Adipocyte (in vitro differentiated cells): Measurements from ENCODE around the gene RPS4Y1.
"Not testable (repeated sequence)": the region's sequence is repeated elsewhere in the genome, so short reads cannot be mapped to it uniquely, and the experiment has no call there.

Experiments used
- DNase-seq: peaks from one replicate; pipeline ENCODE4 v3.0.0-alpha.2; 2015; ENCODE audit warnings: low read depth
- H3K27me3 ChIP-seq: replicated peaks from 2 replicates; pipeline ENCODE4 v1.7.0; 2013; ENCODE audit warnings: mild to moderate bottlenecking, low read length, moderate library complexity; ENCODE audit not compliant: control insufficient read depth, insufficient read depth
- H3K36me3 ChIP-seq: 2 replicates; pipeline ENCODE4 v1.7.0; 2013; ENCODE audit warnings: low read length, mild to moderate bottlenecking, moderate library complexity; ENCODE audit not compliant: control insufficient read depth, insufficient read depth, severe bottlenecking
- H3K4me1 ChIP-seq: 2 replicates; pipeline ENCODE4 v1.7.0; 2013; ENCODE audit warnings: mild to moderate bottlenecking, low read length, moderate library complexity; ENCODE audit not compliant: control insufficient read depth, insufficient read depth
- H3K4me3 ChIP-seq: 2 replicates; pipeline ENCODE4 v1.7.0; 2013; ENCODE audit warnings: mild to moderate bottlenecking, low read length, moderate library complexity
- H3K9ac ChIP-seq: 2 replicates; pipeline ENCODE4 v1.7.0; 2013; ENCODE audit warnings: mild to moderate bottlenecking, low read length, moderate library complexity
- H3K9me3 ChIP-seq: 2 replicates; pipeline ENCODE4 v1.7.0; 2013; ENCODE audit warnings: mild to moderate bottlenecking, low read length, moderate library complexity; ENCODE audit not compliant: control insufficient read depth

Gene RPS4Y1

DNA sequence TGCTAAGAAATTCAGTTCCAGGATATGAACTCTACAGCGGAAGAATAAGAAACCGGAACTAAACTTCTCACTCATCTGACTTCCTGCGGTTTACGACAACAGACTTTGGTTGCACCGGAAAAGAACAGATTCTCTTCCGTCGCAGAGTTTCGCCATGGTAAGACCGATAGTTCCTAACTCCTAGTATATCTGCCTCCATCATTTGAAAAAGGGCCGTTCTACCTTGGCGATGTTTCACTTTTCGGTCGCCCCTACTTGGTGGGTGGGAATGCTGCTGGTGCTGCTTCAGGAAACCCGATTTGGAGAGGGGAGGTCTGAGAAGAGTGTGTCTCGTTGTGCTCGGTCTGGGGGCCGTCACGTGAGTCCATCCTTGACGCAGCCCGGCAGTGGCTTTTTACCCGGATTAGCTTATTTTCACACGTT lies at the start of gene RPS4Y1:
RPS4Y1 (plus strand) TSS at position 132 of the 423 bp plus-strand sequence; CDS start at position 155, 23 bp downstream.
- Histone ChIP-seq H3K36me3 (no peaks in the 10 kb centered on the region), H3K27me3 (no peaks in the 10 kb centered on the region), H3K4me1 (no peaks in the 10 kb centered on the region), H3K9ac (no peak within 1 kb of the TSS), H3K4me3 (no peak within 1 kb of the TSS), H3K9me3 (no peaks in the 10 kb centered on the region)
- DNase-seq, result no peak

DNA sequence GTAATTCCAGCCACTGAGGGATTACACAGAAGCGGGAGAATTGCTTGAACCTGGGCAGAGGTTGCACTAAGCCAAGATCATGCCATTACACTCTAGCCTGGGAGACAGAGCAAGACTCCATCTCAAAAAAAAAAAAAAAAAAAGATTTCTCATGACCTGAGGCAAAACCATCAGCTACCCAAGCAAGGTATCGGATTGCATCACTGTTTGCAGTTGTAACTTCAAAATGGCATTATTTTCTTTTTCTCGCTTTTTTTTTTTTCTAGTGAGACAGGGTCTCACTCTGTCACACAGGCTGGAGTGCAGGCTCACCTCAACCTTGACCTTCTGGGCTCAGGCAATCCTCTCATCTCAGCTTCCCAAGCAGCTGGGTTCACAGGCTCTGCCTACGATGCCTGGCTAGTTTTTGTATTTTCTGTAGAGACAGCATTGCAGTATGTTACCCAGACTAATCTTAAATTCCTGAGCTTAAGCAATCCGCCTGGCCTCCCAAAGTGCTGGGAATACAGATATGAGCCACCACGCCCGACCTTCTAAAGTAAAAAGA lies 44.4 kb upstream of the RPS4Y1 start:
- H3K9ac ChIP-seq, result no peak overlapping the region
- DNase-seq, result no peak
- H3K27me3 ChIP-seq, result no peaks in the 10 kb centered on the region

DNA sequence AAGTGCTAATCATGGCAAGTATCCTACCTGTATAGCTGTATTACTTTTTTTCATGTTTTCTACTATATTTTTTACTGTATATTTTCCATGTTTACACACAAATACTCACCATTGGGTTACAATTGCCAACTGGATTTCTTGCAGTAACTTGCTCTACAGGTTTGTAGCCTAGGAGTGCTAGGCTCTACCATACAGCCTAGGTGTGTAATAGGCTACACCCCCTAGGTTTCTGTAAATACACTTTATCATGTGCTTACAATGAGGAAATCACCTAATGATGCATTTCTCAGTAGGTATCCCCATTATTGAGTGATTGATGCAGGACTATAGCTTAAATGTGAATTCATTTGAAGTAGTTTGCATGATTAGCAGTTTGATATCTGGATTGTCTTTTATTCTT lies 43.4 kb upstream of the RPS4Y1 start:
- Histone ChIP-seq H3K4me1 (no peaks in the 10 kb centered on the region), H3K9ac (no peak overlapping the region), H3K4me3 (no peak overlapping the region), H3K36me3 (no peaks in the 10 kb centered on the region), H3K27me3 (no peaks in the 10 kb centered on the region), H3K9me3 (no peaks in the 10 kb centered on the region)
- no peak for DNase-seq

More for the DNA sequence above, 44.4 kb upstream of the RPS4Y1 start:
- Histone ChIP-seq H3K36me3 (no peaks in the 10 kb centered on the region), H3K4me1 (no peaks in the 10 kb centered on the region), H3K4me3 (no peak overlapping the region), H3K9me3 (no peaks in the 10 kb centered on the region)

DNA sequence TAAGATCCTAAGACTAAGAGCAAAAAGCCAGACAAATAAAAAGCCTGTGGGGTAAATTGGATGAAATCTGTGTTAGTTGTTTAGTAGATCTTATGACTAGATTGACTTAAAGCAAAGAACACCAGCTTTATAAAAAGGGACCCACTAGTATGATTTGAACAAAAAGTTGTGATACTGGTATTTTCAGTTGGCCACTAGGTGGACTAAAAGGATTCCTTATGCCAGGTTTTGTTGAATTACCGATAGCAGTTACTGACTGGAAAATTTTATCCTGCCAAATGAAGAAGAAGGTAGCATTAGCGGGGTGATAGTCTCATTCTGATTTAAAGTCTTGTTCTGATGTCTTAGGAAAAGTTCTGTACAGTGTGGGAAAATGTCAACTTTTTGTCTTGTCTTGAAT lies 41.2 kb upstream of the RPS4Y1 start:
- Histone ChIP-seq H3K4me3 (no peak overlapping the region), H3K4me1 (no peaks in the 10 kb centered on the region), H3K9ac (no peak overlapping the region), H3K36me3 (no peaks in the 10 kb centered on the region), H3K9me3 (no peaks in the 10 kb centered on the region), H3K27me3 (no peaks in the 10 kb centered on the region)
- no peak for DNase-seq

DNA sequence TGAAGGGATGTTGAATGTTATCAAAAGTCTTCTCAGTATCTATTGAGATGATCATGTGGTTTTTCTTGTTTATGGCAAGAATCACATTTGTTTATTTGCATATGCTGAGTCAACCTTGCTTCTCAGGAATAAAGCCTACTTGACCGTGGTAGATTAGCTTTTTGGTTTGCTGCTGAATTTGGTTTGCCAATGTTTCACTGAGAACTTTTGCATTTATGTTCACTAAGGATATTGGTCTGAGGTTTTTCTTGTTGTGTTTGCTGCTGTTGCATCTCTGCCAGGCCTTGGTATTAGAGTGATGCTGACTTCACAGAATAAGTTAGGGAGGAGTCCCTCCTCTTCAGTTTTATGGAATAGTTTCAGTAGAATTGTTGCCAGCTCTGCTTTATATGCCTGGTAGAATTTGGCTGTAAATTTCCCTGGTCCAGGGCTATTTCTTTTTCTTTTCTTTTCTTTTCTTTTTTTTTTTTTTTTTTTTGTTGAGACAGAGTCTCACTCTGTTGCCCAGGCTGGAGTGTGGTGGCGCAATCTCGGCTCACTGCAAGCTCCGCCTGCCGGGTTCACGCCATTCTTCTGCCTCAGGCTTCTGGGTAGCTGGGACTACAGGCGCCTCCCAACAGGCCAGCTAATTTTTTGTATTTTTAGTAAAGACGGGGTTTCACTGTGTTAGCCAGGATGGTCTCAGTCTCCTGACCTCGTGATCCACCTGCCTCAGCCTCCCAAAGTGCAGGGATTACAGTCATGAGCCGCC lies 24.1 kb upstream of the RPS4Y1 start:
- H3K36me3 ChIP-seq, H3K4me3 ChIP-seq, H3K9me3 ChIP-seq, H3K4me1 ChIP-seq, H3K27me3 ChIP-seq, DNase-seq, H3K9ac ChIP-seq: not testable (repeated sequence)

DNA sequence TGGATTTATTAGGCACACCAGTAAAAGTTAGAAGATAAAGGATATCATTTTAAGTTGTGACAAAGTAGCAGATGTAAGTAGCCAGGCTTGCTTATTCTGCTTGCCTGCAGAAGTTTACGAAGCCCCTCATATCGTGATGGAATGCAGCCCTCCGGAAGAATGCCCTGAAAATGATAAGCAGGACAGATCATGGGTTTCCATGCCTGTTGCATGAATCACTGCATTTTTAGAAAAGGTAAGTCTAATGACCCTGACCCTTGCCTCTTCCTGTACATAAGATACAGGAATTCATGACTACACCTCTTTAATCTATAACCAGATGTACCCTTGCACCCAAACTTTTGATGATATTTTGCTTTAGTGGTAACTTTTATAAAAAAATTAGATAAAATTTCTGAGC lies 16.9 kb upstream of the RPS4Y1 start:
- H3K36me3 ChIP-seq, result no peaks in the 10 kb centered on the region
- no peak overlapping the region for H3K9ac ChIP-seq
- H3K27me3 ChIP-seq, result no peaks in the 10 kb centered on the region
- no peak for DNase-seq
- no peak overlapping the region for H3K4me3 ChIP-seq
- H3K9me3 ChIP-seq, result no peaks in the 10 kb centered on the region
- no peaks in the 10 kb centered on the region for H3K4me1 ChIP-seq

DNA sequence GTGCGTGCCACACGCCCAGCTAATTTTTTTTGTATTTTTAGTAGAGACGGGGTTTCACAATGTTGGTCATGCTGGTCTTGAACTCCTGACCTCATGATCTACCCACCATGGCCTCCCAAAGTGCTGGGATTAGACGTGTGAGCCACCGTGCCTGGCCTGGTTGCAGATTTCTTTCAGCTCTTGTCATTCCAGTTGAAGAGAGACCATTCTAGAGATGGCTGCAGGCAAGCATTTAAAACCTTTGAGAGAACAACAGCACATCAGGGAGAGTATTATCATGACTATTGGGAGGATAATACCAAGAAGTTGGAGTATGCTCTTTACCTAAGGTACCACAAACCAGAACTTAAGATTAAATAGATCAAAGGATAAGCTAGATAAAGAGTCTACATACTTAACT lies 12.9 kb upstream of the RPS4Y1 start:
- Histone ChIP-seq H3K4me1 (no peaks in the 10 kb centered on the region), H3K9me3 (no peaks in the 10 kb centered on the region), H3K9ac (no peak overlapping the region), H3K4me3 (no peak overlapping the region), H3K36me3 (no peaks in the 10 kb centered on the region), H3K27me3 (no peaks in the 10 kb centered on the region)
- no peak for DNase-seq

DNA sequence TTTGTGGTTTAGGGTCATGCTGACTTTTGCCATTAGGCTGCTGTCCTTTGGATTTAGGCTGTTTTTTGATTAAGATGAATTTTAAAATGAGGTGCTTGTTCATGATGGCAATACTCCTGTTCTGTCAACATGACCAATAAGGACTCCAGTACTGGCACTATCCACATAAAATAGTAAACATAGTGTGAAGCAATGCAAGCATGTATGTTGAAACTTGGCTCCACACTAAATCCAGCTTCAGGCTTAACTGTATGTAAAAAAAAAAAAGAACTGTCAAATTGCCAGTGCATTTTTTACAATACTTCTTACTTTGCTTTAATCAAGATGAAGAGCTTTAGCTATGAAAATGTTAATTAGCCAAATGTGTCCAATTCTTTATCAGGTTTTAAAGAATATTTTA lies 6.2 kb upstream of the RPS4Y1 start:
- no peak overlapping the region for H3K9ac ChIP-seq
- no peaks in the 10 kb centered on the region for H3K36me3 ChIP-seq
- H3K4me3 ChIP-seq, result no peak overlapping the region
- H3K4me1 ChIP-seq, result no peaks in the 10 kb centered on the region
- no peaks in the 10 kb centered on the region for H3K27me3 ChIP-seq
- H3K9me3 ChIP-seq, result no peaks in the 10 kb centered on the region
- no peak for DNase-seq

DNA sequence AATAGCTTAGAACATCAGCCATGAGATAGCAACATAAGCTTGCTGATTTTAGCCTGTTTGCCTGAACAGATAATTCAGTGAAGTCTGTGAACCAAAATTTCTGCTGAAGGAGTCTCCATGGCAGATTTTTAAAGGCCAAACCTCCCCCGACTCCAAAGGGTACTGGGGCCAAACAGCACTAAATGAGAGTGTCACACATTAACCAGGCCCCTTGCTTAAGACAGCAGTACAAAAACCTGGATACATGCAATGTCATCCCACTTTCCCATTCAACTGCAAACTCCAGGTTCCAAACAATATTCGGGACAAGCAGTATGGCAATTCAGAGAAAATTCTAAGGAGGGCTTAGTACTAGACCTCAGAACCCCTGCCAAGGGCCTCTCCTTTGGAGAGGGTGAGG lies 4.3 kb upstream of the RPS4Y1 start:
- DNase-seq, result no peak
- no peaks in the 10 kb centered on the region for H3K4me1 ChIP-seq
- no peaks in the 10 kb centered on the region for H3K36me3 ChIP-seq
- H3K27me3 ChIP-seq, result no peaks in the 10 kb centered on the region
- no peak overlapping the region for H3K9ac ChIP-seq
- no peaks in the 10 kb centered on the region for H3K9me3 ChIP-seq
- no peak overlapping the region for H3K4me3 ChIP-seq

DNA sequence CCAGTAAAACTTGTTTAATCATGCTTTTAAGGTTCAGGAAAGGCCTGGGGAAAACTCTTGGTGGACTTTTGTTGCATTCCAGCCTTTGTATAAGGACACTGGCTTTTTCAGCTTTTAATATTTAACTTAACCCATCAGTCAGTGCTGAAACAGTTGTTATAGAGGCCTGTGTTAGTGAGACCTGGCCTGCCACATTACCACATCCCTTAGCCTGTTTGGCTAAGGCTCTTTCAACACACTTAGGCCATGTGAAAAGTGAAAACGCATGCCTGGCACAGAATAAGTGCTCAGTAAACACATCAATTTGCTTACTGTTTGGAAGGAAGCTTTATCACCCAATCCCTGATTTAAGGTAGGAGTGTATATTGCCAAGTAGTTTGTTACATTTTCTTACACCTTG lies 3.5 kb upstream of the RPS4Y1 start:
- Histone ChIP-seq H3K4me1 (no peaks in the 10 kb centered on the region), H3K9me3 (no peaks in the 10 kb centered on the region), H3K36me3 (no peaks in the 10 kb centered on the region), H3K27me3 (no peaks in the 10 kb centered on the region), H3K4me3 (no peak overlapping the region), H3K9ac (no peak overlapping the region)
- DNase-seq, result no peak

DNA sequence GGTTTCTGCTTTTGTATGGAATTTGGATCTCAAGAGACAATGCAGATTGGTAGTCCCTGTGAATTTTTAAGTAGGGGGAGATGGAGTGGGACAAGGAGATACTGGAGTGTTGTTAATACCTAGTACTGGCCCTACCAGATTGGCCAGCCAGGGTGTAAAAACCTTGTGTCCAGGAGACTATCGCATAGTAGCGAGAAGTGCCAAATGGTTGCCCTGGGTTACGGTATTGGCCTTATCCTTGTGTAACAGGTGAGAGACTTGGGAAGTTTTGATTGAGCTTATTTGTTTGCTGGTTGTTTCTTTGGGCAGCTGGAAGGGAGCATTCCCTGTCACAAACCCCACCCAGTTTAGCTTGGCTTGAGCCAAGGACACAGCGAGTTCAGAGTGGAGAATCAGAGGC lies 5.4 kb downstream of the RPS4Y1 start:
- Histone ChIP-seq H3K9me3 (no peaks in the 10 kb centered on the region), H3K36me3 (no peaks in the 10 kb centered on the region), H3K9ac (no peak overlapping the region), H3K4me3 (no peak overlapping the region), H3K27me3 (no peaks in the 10 kb centered on the region), H3K4me1 (no peaks in the 10 kb centered on the region)
- no peak for DNase-seq

DNA sequence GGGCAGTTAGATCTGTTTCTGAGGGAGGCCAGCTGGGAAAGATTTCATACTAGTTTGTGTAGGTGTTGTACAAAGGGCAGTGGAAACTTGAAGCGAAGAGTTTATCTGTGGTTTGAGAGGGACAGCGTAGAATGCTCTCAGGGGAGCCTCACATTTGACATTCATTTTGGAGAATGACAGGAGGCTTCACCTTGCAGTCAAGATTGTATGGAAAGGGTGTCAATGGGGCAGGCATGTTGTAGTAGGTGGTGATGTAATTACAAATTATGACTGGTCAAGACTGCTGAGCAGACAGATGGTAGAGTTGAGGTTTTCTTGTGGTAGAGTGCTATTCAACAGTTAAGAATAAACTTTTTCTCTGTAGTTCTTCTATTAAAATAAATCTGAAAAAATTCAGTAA lies 7.0 kb downstream of the RPS4Y1 start:
- Histone ChIP-seq H3K4me3 (no peak overlapping the region), H3K9me3 (no peaks in the 10 kb centered on the region), H3K36me3 (no peaks in the 10 kb centered on the region), H3K4me1 (no peaks in the 10 kb centered on the region), H3K27me3 (no peaks in the 10 kb centered on the region), H3K9ac (no peak overlapping the region)
- DNase-seq, result no peak
